Measurements from ENCODE around the gene ADARB2. TPM values are rescaled to one million over a fixed set of nuclear protein-coding genes. Genes with fewer than 3 reads are reported as not detected.

ADARB2 gene
- polyA plus RNA-seq, 1 of the 3 experiments (the other 2 are of a cell fraction): not detected

- H3K4me3 ChIP-seq (ENCODE audit: low read depth in 2 of 2, low read length in 1 of 2): no peak overlapping the region
- H3K36me3 ChIP-seq (replicated peaks in 1 of 2; ENCODE audit: control insufficient read depth in 1 of 2, insufficient read depth in 2 of 2, low read length in 1 of 2): no peaks in the 10 kb centered on the region
- 57% methylated on average over 18 of the region's 23 CpGs for WGBS (ENCODE audit: low lambda C conversion rate)
- H3K27me3 ChIP-seq (ENCODE audit: insufficient read depth): no peaks in the 10 kb centered on the region
- ChIA-PET CTCF (interaction anchor here (1.5 kb wide), 1 partner anchor 42 kb away, joined by 4 read pairs; no protein-coding TSS in a partner anchor), POLR2A (no interaction called here)
- no peaks in the 10 kb centered on the region for H3K9me3 ChIP-seq
- no peaks in the 10 kb centered on the region for H3F3A ChIP-seq (replicated peaks; ENCODE audit: insufficient read depth)
- TF ChIP-seq PBX3 (IDR thresholded peaks at IDR 0.05) (no peak), FOXJ3 (CRISPR knock-in tag; IDR thresholded peaks at IDR 0.05) (no peak), REST (IDR thresholded peaks at IDR 0.05; ENCODE audit: low read depth, low read length) (no peak), ZBTB33 (IDR thresholded peaks at IDR 0.05; ENCODE audit: borderline replicate concordance, low read depth) (no peak), EP300 (IDR thresholded peaks at IDR 0.05; ENCODE audit: borderline replicate concordance in 1 of 2, low read depth in 1 of 2, low read length in 1 of 2) (no peak), FOXM1 (IDR thresholded peaks at IDR 0.05; ENCODE audit: low read depth) (no peak), RCOR1 (IDR thresholded peaks at IDR 0.05; ENCODE audit: low read length) (no peak), YY1 (IDR thresholded peaks at IDR 0.05; ENCODE audit: low read depth) (no peak), TAF1 (IDR thresholded peaks at IDR 0.05; ENCODE audit: borderline replicate concordance, low read depth, low read length) (no peak)
- no peaks in the 10 kb centered on the region for H3K79me2 ChIP-seq (ENCODE audit: insufficient read depth)
- H3K9ac ChIP-seq: no peak overlapping the region
- no peak overlapping the region for H3K27ac ChIP-seq (ENCODE audit: low read depth in 2 of 2, low read length in 1 of 2)
- H3K4me1 ChIP-seq (ENCODE audit: control insufficient read depth in 1 of 2, insufficient read depth in 2 of 2, low read depth in 1 of 2, low read length in 1 of 2): no peaks in the 10 kb centered on the region; a peak in 1 of 4 replicates
- DNase-seq: no peak
- no peak overlapping the region for H2AFZ ChIP-seq (ENCODE audit: low read depth)
- no peak overlapping the region for H3K4me2 ChIP-seq
- H4K20me1 ChIP-seq (ENCODE audit: insufficient read depth): no peaks in the 10 kb centered on the region
- H3K9me2 ChIP-seq: no peaks in the 10 kb centered on the region
Measured at GRCh38 chr10:1462994-1463633, 274.2 kb downstream of the ADARB2 start.
